Upper lobe of right lung (tissue), 1 donor: ENCODE results near the gene ADGRV1. TPM values are rescaled to one million over a fixed set of nuclear protein-coding genes. Genes with fewer than 3 reads are reported as not detected.

ENCODE experiments used
- ATAC-seq: fragments of 200-7000 bp; cut with Tn5 transposase; one replicate; pipeline ENCODE4 v1.9.1; 2020; ENCODE audit warnings: mild to moderate bottlenecking, moderate library complexity
- DNase-seq: peaks from one replicate; pipeline ENCODE4 v3.0.0-alpha.2; 2020
- H3K27ac ChIP-seq: fragments of 200-600 bp; one replicate; pipeline ENCODE4 v1.8.0; 2022
- H3K27me3 ChIP-seq: fragments of 200-600 bp; one replicate; pipeline ENCODE4 v1.8.0; 2022; ENCODE audit warnings: mild to moderate bottlenecking
- H3K36me3 ChIP-seq: fragments of 200-600 bp; one replicate; pipeline ENCODE4 v1.8.0; 2022
- H3K4me1 ChIP-seq: fragments of 200-600 bp; one replicate; pipeline ENCODE4 v1.8.0; 2022
- H3K4me3 ChIP-seq: fragments of 200-600 bp; one replicate; pipeline ENCODE4 v1.8.0; 2022; ENCODE audit warnings: mild to moderate bottlenecking
- H3K9me3 ChIP-seq: fragments of 200-600 bp; one replicate; pipeline ENCODE4 v1.8.0; 2022
- CTCF ChIP-seq: fragments of 200-600 bp; IDR thresholded peaks from one replicate; pipeline ENCODE4 v1.8.0; 2022; ENCODE audit warnings: antibody characterized with exemption
- intact Hi-C: fragments of 100-400 bp; cut with DNase I; formaldehyde crosslinking; loops from one replicate; pipeline ENCODE4 v1.11.0; 2022
- total RNA-seq: library from RNA; stranded (reverse); fragmentation: NEBNext Ultra II Directional; extraction: Animal tissue kit (Norgen Biotek cat#: 25700); gene quantifications from one replicate; pipeline ENCODE4 v1.2.1, GENCODE V29; 2021
- donor health status: DM: no; HTN: yes; CAD: no; lungs with severe emphysema.

The ADGRV1 gene
- total RNA-seq, 1 donor from 2014 or later: 47.1 TPM

GRCh38 chr5:91139572-91140200 lies 581.1 kb downstream of the ADGRV1 start:
- no peaks in the 10 kb centered on the region for H3K4me1 ChIP-seq
- DNase-seq: no peak
- TF ChIP-seq CTCF: no peak
- no peaks in the 10 kb centered on the region for H3K36me3 ChIP-seq
- H3K27me3 ChIP-seq: no peaks in the 10 kb centered on the region
- no peak overlapping the region for H3K27ac ChIP-seq
- no peak overlapping the region for H3K4me3 ChIP-seq
- H3K9me3 ChIP-seq: no peaks in the 10 kb centered on the region
- intact Hi-C loops: no loop called here
- ATAC-seq: peak; percentile 56

- TF ChIP-seq CTCF: no peak
Observed at GRCh38 chr5:91140657-91141056, 582.1 kb downstream of the ADGRV1 start.

GRCh38 chr5:91141642-91142041 lies 583.0 kb downstream of the ADGRV1 start:
- Histone ChIP-seq H3K27ac (no peak overlapping the region), H3K27me3 (no peaks in the 10 kb centered on the region), H3K9me3 (no peaks in the 10 kb centered on the region), H3K4me1 (peaks cover 10% of the 10 kb centered on the region), H3K36me3 (no peaks in the 10 kb centered on the region), H3K4me3 (no peak overlapping the region)
- DNase-seq: no peak
- intact Hi-C loops: no loop called here
- ATAC-seq: no peak
- no peak for TF ChIP-seq CTCF

More at GRCh38 chr5:91140657-91141056, 582.1 kb downstream of the ADGRV1 start:
- Histone ChIP-seq H3K9me3 (no peaks in the 10 kb centered on the region), H3K4me3 (no peak overlapping the region), H3K27me3 (no peaks in the 10 kb centered on the region), H3K4me1 (peaks cover under 1% of the 10 kb centered on the region), H3K36me3 (no peaks in the 10 kb centered on the region), H3K27ac (no peak overlapping the region)
- no peak for ATAC-seq
- DNase-seq: no peak
- intact Hi-C loops: no loop called here

- Histone ChIP-seq H3K36me3 (no peaks in the 10 kb centered on the region), H3K4me1 (peaks cover 10% of the 10 kb centered on the region), H3K9me3 (no peaks in the 10 kb centered on the region), H3K27ac (no peak overlapping the region), H3K27me3 (no peaks in the 10 kb centered on the region), H3K4me3 (no peak overlapping the region)
- intact Hi-C loops: no loop called here
- no peak for DNase-seq
- no peak for TF ChIP-seq CTCF
- ATAC-seq: no peak
Observed at GRCh38 chr5:91142386-91142785, 583.8 kb downstream of the ADGRV1 start.

GRCh38 chr5:91142819-91143218 lies 584.2 kb downstream of the ADGRV1 start:
- no peaks in the 10 kb centered on the region for H3K36me3 ChIP-seq
- TF ChIP-seq CTCF: no peak
- no peak overlapping the region for H3K4me3 ChIP-seq
- no peak overlapping the region for H3K27ac ChIP-seq
- ATAC-seq (peak; percentile 10), DNase-seq (no peak)
- H3K9me3 ChIP-seq: no peaks in the 10 kb centered on the region
- no peaks in the 10 kb centered on the region for H3K27me3 ChIP-seq
- H3K4me1 ChIP-seq: peaks cover 10% of the 10 kb centered on the region
- intact Hi-C loops: no loop called here

- no peak for TF ChIP-seq CTCF
- Histone ChIP-seq H3K4me1 (peaks cover 10% of the 10 kb centered on the region), H3K9me3 (no peaks in the 10 kb centered on the region), H3K27me3 (no peaks in the 10 kb centered on the region), H3K27ac (no peak overlapping the region), H3K4me3 (no peak overlapping the region), H3K36me3 (no peaks in the 10 kb centered on the region)
- DNase-seq (no peak), ATAC-seq (no peak)
- intact Hi-C loops: no loop called here
Observed at GRCh38 chr5:91143840-91144239, 585.2 kb downstream of the ADGRV1 start.
